ENCODE measurements around the gene COL7A1. TPM values are rescaled to one million over a fixed set of nuclear protein-coding genes. Genes with fewer than 3 reads are reported as not detected.

The COL7A1 gene
- total and polyA plus RNA-seq, 2 of the 13 experiments (the other 11 are each of a cell fraction or from before 2014, with no cell fraction given) = 2.7 to 11.7 TPM

DNA sequence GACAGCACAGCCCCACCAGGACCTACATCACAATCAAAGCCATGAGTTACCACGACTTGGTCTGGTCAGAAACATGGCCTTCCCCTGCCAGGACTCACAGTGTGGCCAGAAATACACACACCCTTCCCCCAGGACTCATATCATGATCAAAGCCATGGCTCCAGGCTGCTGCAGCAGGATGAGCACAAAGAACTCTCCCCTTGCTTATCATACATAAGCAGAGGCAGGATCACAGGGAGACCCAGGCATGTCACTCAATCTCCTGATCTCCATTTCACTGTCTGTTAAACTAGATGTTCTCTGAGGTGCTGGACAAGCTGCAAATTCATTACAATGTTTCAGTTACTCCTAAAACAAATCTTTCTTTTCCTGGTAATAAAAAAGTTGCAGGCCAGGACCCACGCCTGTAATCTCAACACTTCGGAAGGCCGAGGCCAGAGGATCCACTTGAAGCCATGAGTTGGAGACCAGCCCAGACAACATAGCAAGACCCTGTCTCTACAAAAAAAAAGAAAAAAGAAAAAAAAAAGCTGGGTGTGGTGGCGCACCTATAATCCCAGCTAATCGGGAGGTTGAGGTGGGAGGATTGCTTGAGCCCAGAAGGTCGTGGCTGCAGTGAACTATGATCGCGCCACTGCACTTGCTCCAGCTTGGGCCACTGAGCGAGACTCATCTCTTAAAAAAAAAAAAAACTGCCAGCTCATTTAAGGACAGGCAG, 39.7 kb downstream of the COL7A1 start:
- ChIA-PET POLR2A (interaction anchor here (1.1 to 1.3 kb wide), 2 partner anchors 42 to 82 kb away, joined by 3 to 4 read pairs; no protein-coding TSS in a partner anchor), CTCF (ENCODE audit: low intra/inter-chr PET ratio, low total read pairs) (no interaction called here)
- intact Hi-C loops (cut with micrococcal nuclease; ENCODE audit: unreplicated experiment) (loop anchor here (5.0 kb wide), 1 partner anchor 67 kb away; the partner anchor contains the start of gene TMEM89), in situ Hi-C loops (cut with HindIII; ENCODE audit: extremely low pct_ligation_motif_present, low pct_unique_long_range_greater_than_20kb) (loop anchor here (5.0 kb wide), 1 partner anchor 88 kb away; a partner anchor contains a TSS)
- BruUV-seq (replicated peaks) = no TSS peak
- H3K79me2 ChIP-seq (ENCODE audit: insufficient read depth, low read length) = peaks cover 60% of the 10 kb centered on the region
- 38% methylated on average over 10 of the region's 10 CpGs for WGBS (ENCODE audit: low lambda C conversion rate)
- DNase-seq (ENCODE audit: low spot score) = no peak
- no peaks in the 10 kb centered on the region; a peak in 1 of 5 replicates for H3K27me3 ChIP-seq (ENCODE audit: control insufficient read depth in 1 of 2, insufficient read depth in 2 of 2, low read length in 2 of 2)
- H4K20me1 ChIP-seq (ENCODE audit: insufficient read depth, low read length) = peaks cover 36% of the 10 kb centered on the region
- H3K36me3 ChIP-seq (replicated peaks in 1 of 2; ENCODE audit: control insufficient read depth in 1 of 2, insufficient read depth in 2 of 2, low read length in 2 of 2) = peaks cover 14 to 32% of the 10 kb centered on the region in 2 experiments; a peak in 4 of 5 replicates
- no peak for FAIRE-seq
- no peaks in the 10 kb centered on the region for H3K9me3 ChIP-seq (ENCODE audit: low read length)
- no peak for ATAC-seq
- peak overlapping the region; percentile 76 to 98 (median 92) for H3K4me3 ChIP-seq (replicated peaks in 1 of 3; ENCODE audit: insufficient read depth in 1 of 3, low read depth in 2 of 3, low read length in 3 of 3)
- H3K4me2 ChIP-seq (ENCODE audit: low read depth, low read length) = peak overlapping the region; percentile 78
- peaks cover 87% of the 10 kb centered on the region for H3K4me1 ChIP-seq (ENCODE audit: insufficient read depth, low read length)
- H2AFZ ChIP-seq (ENCODE audit: low read length) = no peak overlapping the region
- H3K9ac ChIP-seq (ENCODE audit: insufficient read depth, low read depth, low read length) = peak overlapping the region; percentile 82
- H3K27ac ChIP-seq (ENCODE audit: extremely low read length, insufficient read depth, low read length) = peak overlapping the region; percentile 27
- TF ChIP-seq ZNF350 (CRISPR knock-in tag; IDR thresholded peaks at IDR 0.05; ENCODE audit: borderline replicate concordance, low read depth) = no peak
- no peak for TF ChIP-seq ZFP41 (CRISPR knock-in tag; IDR thresholded peaks at IDR 0.05; ENCODE audit: borderline replicate concordance)
- TF ChIP-seq, protein P1, sequence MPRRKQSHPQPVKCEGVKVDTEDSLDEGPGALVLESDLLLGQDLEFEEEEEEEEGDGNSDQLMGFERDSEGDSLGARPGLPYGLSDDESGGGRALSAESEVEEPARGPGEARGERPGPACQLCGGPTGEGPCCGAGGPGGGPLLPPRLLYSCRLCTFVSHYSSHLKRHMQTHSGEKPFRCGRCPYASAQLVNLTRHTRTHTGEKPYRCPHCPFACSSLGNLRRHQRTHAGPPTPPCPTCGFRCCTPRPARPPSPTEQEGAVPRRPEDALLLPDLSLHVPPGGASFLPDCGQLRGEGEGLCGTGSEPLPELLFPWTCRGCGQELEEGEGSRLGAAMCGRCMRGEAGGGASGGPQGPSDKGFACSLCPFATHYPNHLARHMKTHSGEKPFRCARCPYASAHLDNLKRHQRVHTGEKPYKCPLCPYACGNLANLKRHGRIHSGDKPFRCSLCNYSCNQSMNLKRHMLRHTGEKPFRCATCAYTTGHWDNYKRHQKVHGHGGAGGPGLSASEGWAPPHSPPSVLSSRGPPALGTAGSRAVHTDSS (CRISPR knock-in tag; conservative IDR thresholded peaks at IDR 0.05) = no peak
- TF ChIP-seq, protein P2, sequence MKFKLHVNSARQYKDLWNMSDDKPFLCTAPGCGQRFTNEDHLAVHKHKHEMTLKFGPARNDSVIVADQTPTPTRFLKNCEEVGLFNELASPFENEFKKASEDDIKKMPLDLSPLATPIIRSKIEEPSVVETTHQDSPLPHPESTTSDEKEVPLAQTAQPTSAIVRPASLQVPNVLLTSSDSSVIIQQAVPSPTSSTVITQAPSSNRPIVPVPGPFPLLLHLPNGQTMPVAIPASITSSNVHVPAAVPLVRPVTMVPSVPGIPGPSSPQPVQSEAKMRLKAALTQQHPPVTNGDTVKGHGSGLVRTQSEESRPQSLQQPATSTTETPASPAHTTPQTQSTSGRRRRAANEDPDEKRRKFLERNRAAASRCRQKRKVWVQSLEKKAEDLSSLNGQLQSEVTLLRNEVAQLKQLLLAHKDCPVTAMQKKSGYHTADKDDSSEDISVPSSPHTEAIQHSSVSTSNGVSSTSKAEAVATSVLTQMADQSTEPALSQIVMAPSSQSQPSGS (CRISPR knock-in tag; IDR thresholded peaks at IDR 0.05) = no peak
- no peak for TF ChIP-seq JUN (CRISPR knock-in tag; IDR thresholded peaks at IDR 0.05)
- TF ChIP-seq KAT8 (CRISPR knock-in tag; IDR thresholded peaks at IDR 0.05) = no peak
- TF ChIP-seq RBM22 (optimal IDR thresholded peaks at IDR 0.05; ENCODE audit: low read length) = no peak
- TF ChIP-seq CENPX (CRISPR knock-in tag; IDR thresholded peaks at IDR 0.05) = no peak
- 0 out of 2 replicates have a peak, but pooled peaks have one; percentile 19 for TF ChIP-seq NR2F6 (IDR thresholded peaks at IDR 0.05)
- no peak for TF ChIP-seq NR2F6 (CRISPR knock-in tag; IDR thresholded peaks at IDR 0.05)
- TF ChIP-seq CREM (IDR thresholded peaks at IDR 0.05) = no peak
- TF ChIP-seq CREM (CRISPR knock-in tag; IDR thresholded peaks at IDR 0.05) = no peak
- TF ChIP-seq FOXM1 (CRISPR knock-in tag; IDR thresholded peaks at IDR 0.05) = no peak
- TF ChIP-seq, protein P3, sequence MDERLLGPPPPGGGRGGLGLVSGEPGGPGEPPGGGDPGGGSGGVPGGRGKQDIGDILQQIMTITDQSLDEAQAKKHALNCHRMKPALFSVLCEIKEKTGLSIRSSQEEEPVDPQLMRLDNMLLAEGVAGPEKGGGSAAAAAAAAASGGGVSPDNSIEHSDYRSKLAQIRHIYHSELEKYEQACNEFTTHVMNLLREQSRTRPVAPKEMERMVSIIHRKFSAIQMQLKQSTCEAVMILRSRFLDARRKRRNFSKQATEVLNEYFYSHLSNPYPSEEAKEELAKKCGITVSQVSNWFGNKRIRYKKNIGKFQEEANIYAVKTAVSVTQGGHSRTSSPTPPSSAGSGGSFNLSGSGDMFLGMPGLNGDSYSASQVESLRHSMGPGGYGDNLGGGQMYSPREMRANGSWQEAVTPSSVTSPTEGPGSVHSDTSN (CRISPR knock-in tag; IDR thresholded peaks at IDR 0.05) = no peak
- TF ChIP-seq TAF15 (IDR thresholded peaks at IDR 0.05; ENCODE audit: low read depth, low read length, poor library complexity, severe bottlenecking) = no peak
- no peak for TF ChIP-seq ZNF768 (CRISPR knock-in tag; IDR thresholded peaks at IDR 0.05)
- TF ChIP-seq SIN3A (IDR thresholded peaks at IDR 0.05; ENCODE audit: borderline replicate concordance, low read depth, low read length) = no peak
- no peak for TF ChIP-seq ZNF234 (CRISPR knock-in tag; conservative IDR thresholded peaks at IDR 0.05)
- TF ChIP-seq, protein P4, sequence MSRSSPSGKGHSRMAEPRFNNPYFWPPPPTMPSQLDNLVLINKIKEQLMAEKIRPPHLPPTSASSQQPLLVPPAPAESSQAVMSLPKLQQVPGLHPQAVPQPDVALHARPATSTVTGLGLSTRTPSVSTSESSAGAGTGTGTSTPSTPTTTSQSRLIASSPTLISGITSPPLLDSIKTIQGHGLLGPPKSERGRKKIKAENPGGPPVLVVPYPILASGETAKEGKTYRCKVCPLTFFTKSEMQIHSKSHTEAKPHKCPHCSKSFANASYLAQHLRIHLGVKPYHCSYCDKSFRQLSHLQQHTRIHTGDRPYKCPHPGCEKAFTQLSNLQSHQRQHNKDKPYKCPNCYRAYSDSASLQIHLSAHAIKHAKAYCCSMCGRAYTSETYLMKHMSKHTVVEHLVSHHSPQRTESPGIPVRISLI (CRISPR knock-in tag; IDR thresholded peaks at IDR 0.05; ENCODE audit: borderline replicate concordance) = 0 out of 2 replicates have a peak, but pooled peaks have one; percentile 51

Data from HepG2 (cell line).